Gastroesophageal sphincter (tissue), 4 donors: ENCODE data around the gene B4GALNT3. TPM values are rescaled to one million over a fixed set of nuclear protein-coding genes. Genes with fewer than 3 reads are reported as not detected.

Experiments
- ATAC-seq: fragments of 150-250 bp; one replicate; pipeline ENCODE4 v1.9.1; 2016; ENCODE audit warnings: mild to moderate bottlenecking, moderate library complexity
- H3K27ac ChIP-seq, 4 donors: fragments of 200-600 bp; sonication (generic) in 3 of 4; 1 replicate in 3 of 4; 2 replicates in 1 of 4; pipeline ENCODE4 v1.5.1; 2016 to 2019
- H3K27me3 ChIP-seq: fragments of 200-600 bp; sonication (generic); one replicate; pipeline ENCODE4 v1.5.1; 2019
- H3K36me3 ChIP-seq, 2 donors: fragments of 200-600 bp; sonication (generic); one replicate each; pipeline ENCODE4 v1.5.1; 2019; ENCODE audit warnings: control low read depth in 1 of 2
- H3K4me1 ChIP-seq, 3 donors: fragments of 200-600 bp; sonication (generic); 1 replicate in 2 of 3; 2 replicates in 1 of 3; pipeline ENCODE4 v1.5.1; 2016 to 2019; ENCODE audit warnings: control low read depth in 2 of 3
- H3K4me3 ChIP-seq, 2 donors: fragments of 200-600 bp; sonication (generic); one replicate each; pipeline ENCODE4 v1.5.1; 2019; ENCODE audit warnings: mild to moderate bottlenecking in 1 of 2, moderate library complexity in 1 of 2
- H3K9me3 ChIP-seq, 3 donors: fragments of 200-600 bp; sonication (generic); one replicate each; pipeline ENCODE4 v1.5.1; 2017 to 2019; ENCODE audit warnings: control low read depth in 2 of 3
- EP300 ChIP-seq: sonication (generic); formaldehyde crosslinking; IDR thresholded peaks from one replicate; pipeline ENCODE4 v1.6.1; 2017; ENCODE audit warnings: antibody characterized with exemption, mild to moderate bottlenecking
- POLR2A ChIP-seq, 2 donors: fragments of 450-650 bp; IDR thresholded peaks; one replicate each; pipeline ENCODE4 v1.6.1; 2017; ENCODE audit warnings: antibody characterized with exemption in 2 of 2, mild to moderate bottlenecking in 2 of 2, moderate library complexity in 1 of 2
- POLR2AphosphoS5 ChIP-seq: sonication (generic); formaldehyde crosslinking; IDR thresholded peaks from one replicate; pipeline ENCODE4 v1.6.1; 2017; ENCODE audit warnings: antibody characterized with exemption
- WGBS, 2 donors: methylation state at CpG; one replicate each; pipeline ENCODE4 v1.1.5; 2018; ENCODE audit warnings: low coverage in 1 of 2; 5-methylcytosine and 5-hydroxymethylcytosine counted together
- total RNA-seq, 4 donors: library from RNA; depleted of rRNA; stranded (reverse); fragments of >200 nt; gene quantifications; one replicate each; pipeline ENCODE4 v1.1.0, GENCODE V29; 2016
- TF ChIP-seq, protein P1 (sequence below), 4 experiments: fragments of 200-600 bp in 2 of 4; fragments of 450-650 bp in 2 of 4; sonication (generic) in 1 of 4; IDR thresholded peaks; one replicate each; pipeline ENCODE4 v1.5.1; 2017 to 2019; ENCODE audit warnings: antibody characterized with exemption in 4 of 4, mild to moderate bottlenecking in 2 of 4, moderate library complexity in 2 of 4

Gene B4GALNT3
- total RNA-seq, 4 donors from 2014 or later = 0.54 to 1.6 (median 1.4) TPM; not detected in 1

DNA sequence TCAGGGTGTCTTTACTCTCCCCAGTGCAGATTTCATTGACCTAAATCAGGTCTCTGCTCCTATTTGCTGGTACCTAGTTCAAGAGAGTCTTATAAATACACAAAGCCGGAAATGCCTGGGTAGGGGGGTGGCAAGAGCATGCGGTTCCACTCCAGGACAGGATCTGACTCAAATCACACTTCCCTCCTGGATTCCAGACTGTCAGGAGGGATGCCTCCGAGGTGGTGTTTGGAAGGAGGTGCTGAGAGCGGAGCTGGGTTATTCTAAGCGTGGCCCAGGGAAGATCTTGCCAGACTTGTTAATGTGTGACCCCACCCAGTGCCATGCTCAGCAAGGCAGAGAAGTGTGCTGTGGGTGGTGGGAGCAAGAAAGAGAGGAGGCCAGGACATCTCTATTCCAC lies 49.8 kb downstream of the B4GALNT3 start:
- H3K9me3 ChIP-seq = no peaks in the 10 kb centered on the region
- no peak overlapping the region for H3K4me3 ChIP-seq
- peaks cover 38% of the 10 kb centered on the region for H3K27me3 ChIP-seq
- TF ChIP-seq EP300 (no peak), POLR2AphosphoS5 (no peak), POLR2A (IDR thresholded peaks at IDR 0.05) (no peak)
- TF ChIP-seq, protein P1, sequence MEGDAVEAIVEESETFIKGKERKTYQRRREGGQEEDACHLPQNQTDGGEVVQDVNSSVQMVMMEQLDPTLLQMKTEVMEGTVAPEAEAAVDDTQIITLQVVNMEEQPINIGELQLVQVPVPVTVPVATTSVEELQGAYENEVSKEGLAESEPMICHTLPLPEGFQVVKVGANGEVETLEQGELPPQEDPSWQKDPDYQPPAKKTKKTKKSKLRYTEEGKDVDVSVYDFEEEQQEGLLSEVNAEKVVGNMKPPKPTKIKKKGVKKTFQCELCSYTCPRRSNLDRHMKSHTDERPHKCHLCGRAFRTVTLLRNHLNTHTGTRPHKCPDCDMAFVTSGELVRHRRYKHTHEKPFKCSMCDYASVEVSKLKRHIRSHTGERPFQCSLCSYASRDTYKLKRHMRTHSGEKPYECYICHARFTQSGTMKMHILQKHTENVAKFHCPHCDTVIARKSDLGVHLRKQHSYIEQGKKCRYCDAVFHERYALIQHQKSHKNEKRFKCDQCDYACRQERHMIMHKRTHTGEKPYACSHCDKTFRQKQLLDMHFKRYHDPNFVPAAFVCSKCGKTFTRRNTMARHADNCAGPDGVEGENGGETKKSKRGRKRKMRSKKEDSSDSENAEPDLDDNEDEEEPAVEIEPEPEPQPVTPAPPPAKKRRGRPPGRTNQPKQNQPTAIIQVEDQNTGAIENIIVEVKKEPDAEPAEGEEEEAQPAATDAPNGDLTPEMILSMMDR (IDR thresholded peaks at IDR 0.05) = no peak
- H3K36me3 ChIP-seq = no peaks in the 10 kb centered on the region
- no peak for ATAC-seq
- 13 to 39% methylated on average over 2 to 5 of the region's 5 CpGs for WGBS, 2 donors
- no peak overlapping the region for H3K27ac ChIP-seq
- no peaks in the 10 kb centered on the region for H3K4me1 ChIP-seq

DNA sequence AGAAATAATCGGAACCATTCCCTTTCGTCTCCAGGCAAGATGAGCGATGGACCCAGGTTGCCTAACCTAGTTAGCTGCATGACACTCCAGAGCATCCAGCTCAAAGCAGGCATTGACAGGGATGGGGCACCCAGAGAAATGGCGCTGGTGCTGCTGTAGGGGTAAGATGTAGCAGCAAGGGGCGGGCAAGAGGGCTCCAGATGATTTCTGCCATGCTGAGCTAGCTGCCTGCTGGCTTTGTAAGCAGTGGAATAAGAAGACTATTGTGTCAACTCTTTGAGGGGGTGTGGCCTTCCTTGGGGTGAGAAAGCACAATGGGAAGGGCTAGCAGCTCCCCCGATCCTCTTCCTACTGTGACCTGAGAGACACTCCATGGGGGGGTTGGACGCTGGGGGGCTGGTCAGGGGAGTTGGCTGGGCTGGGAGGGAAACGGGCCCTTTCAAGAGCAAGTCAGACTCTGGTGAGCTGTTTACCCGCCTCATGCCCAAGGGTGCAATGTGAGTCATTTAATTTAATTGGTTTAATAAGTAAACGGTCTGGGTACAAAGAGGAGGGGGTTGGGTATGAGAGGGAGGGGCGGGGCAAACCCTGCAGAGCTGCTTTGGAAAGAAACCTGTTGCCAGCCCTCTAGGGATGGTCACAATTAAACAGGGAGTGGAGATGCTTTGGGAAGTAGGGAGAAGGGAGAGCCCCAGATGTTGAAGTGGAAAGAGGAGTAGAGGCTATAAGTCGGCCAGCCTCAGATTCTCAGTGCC lies 50.5 kb downstream of the B4GALNT3 start:
- 61 to 67% methylated on average over 6 to 8 of the region's 12 CpGs for WGBS, 2 donors

DNA sequence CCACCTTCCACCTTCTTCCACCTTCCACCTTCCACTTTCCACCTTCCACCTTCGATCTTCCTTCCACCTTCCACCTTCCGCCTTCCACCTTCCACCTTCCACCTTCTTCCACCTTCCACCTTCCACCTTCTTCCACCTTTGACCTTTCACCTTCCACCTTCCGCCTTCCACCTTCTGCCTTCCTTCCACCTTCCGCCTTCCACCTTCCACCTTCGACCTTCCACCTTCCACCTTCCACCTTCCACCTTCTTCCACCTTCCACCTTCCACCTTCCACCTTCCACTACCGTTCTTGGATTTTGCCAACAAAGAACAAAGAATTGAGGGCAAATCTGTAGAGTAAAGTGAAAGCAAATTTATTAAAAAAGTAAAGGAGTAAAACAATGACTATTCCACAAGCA lies 53.2 kb downstream of the B4GALNT3 start:
- no peaks in the 10 kb centered on the region for H3K4me1 ChIP-seq
- H3K27me3 ChIP-seq = peaks cover 54% of the 10 kb centered on the region
- TF ChIP-seq POLR2AphosphoS5 (no peak), POLR2A (IDR thresholded peaks at IDR 0.05) (no peak), EP300 (no peak)
- TF ChIP-seq, protein P1 (IDR thresholded peaks at IDR 0.05) = no peak
- H3K9me3 ChIP-seq = no peaks in the 10 kb centered on the region
- no peaks in the 10 kb centered on the region for H3K36me3 ChIP-seq
- no peak overlapping the region for H3K27ac ChIP-seq
- H3K4me3 ChIP-seq = no peak overlapping the region
- ATAC-seq = no peak
- 67 to 78% methylated on average over 4 to 6 of the region's 6 CpGs for WGBS, 2 donors

More for the DNA sequence above, 50.5 kb downstream of the B4GALNT3 start:
- ATAC-seq = no peak
- Histone ChIP-seq H3K36me3 (no peaks in the 10 kb centered on the region), H3K27ac (no peak overlapping the region), H3K4me1 (no peaks in the 10 kb centered on the region), H3K27me3 (peaks cover 43% of the 10 kb centered on the region), H3K9me3 (no peaks in the 10 kb centered on the region), H3K4me3 (no peak overlapping the region)
- TF ChIP-seq POLR2AphosphoS5 (no peak), POLR2A (IDR thresholded peaks at IDR 0.05) (no peak), EP300 (no peak)
- TF ChIP-seq, protein P1 (IDR thresholded peaks at IDR 0.05) = no peak

DNA sequence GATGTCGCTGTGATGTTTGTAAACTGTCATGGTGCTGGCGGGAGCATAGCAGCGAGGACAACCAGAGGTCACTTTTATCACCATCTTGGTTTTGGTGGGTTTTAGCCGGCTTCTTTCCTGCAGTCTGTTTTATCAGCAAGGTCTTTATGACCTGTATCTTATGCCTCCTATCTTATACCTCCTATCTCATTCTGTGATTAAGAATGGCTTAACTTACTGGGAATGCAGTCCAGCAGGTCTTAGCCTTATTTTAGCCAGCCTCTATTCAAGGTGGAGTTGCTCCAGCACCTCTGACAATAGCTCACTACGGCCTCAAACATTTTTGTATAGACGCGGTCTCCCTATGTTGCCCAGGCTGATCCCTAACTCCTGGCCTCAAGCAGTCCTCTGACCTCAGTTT lies 53.7 kb downstream of the B4GALNT3 start:
- peaks cover 59% of the 10 kb centered on the region for H3K27me3 ChIP-seq
- H3K27ac ChIP-seq = no peak overlapping the region
- no peaks in the 10 kb centered on the region for H3K9me3 ChIP-seq
- 50 to 53% methylated on average over 7 of the region's 7 CpGs for WGBS, 2 donors
- no peak overlapping the region for H3K4me3 ChIP-seq
- H3K4me1 ChIP-seq = no peaks in the 10 kb centered on the region
- H3K36me3 ChIP-seq = no peaks in the 10 kb centered on the region
- TF ChIP-seq POLR2A (IDR thresholded peaks at IDR 0.05) = no peak
- TF ChIP-seq, protein P1 (IDR thresholded peaks at IDR 0.05) = no peak
- no peak for TF ChIP-seq POLR2AphosphoS5
- no peak for TF ChIP-seq EP300
- ATAC-seq = no peak

DNA sequence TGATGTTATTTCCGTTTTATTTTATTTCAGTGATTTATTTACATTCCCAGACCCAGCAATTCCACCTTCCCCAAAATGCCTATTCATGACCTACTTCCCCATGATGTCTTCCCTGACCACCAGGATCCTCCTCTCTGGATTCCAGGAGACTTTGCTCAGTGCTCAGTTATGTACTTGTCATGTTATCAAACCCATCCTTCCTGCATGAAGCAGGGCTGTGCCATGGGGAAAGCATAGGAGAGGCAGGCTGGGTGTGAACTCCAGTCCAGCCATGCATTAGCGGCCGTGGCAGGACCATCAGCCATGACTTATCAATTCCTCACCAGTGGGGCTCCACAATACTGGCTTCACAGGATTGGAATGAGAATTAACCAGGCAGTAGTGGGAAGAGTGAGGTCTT lies 57.8 kb downstream of the B4GALNT3 start:
- no peak for TF ChIP-seq EP300
- TF ChIP-seq, protein P1 (IDR thresholded peaks at IDR 0.05) = no peak
- TF ChIP-seq POLR2A (IDR thresholded peaks at IDR 0.05) = no peak
- no peak for TF ChIP-seq POLR2AphosphoS5
- Histone ChIP-seq H3K27me3 (peaks cover 74% of the 10 kb centered on the region), H3K9me3 (no peaks in the 10 kb centered on the region), H3K4me3 (no peak overlapping the region), H3K27ac (no peak overlapping the region), H3K36me3 (no peaks in the 10 kb centered on the region), H3K4me1 (no peaks in the 10 kb centered on the region)
- 51 to 67% methylated on average over 1 to 2 of the region's 3 CpGs for WGBS, 2 donors
- ATAC-seq = no peak
